H1 (cell line): ENCODE data around the gene NT5E. TPM values are rescaled to one million over a fixed set of nuclear protein-coding genes. Genes with fewer than 3 reads are reported as not detected.

Source experiments
- CTCF ChIA-PET: fragments of 300-600 bp; sonication (Branson Sonifier 250); formaldehyde crosslinking; loops from one replicate; lab custom pipeline; 2021; ENCODE audit not compliant: partially characterized antibody; lab: Charles Lee
- POLR2A ChIA-PET: fragments of 300-600 bp; sonication (Branson Sonifier 250); formaldehyde crosslinking; loops from one replicate; lab custom pipeline; 2021; ENCODE audit warnings: inconsistent platforms; ENCODE audit not compliant: partially characterized antibody; lab: Charles Lee
- DNase-seq, 2 experiments: peaks; one replicate each; pipeline versions ENCODE4 v3.0.0 to v3.0.0-alpha.2; 2010 to 2022; ENCODE audit warnings: low spot score in 2 of 2, low read depth in 1 of 2, mixed read lengths in 1 of 2
- FAIRE-seq: peaks from 2 replicates; lab custom pipeline; 2011; peaks lifted over from hg19 to GRCh38; lab: Jason Lieb, UNC
- H2AFZ ChIP-seq: 2 replicates; pipeline ENCODE4 v1.8.1; 2012; ENCODE audit warnings: low read length, inconsistent platforms
- H2AK5ac ChIP-seq: 2 replicates; pipeline ENCODE4 v1.6.1; 2013; ENCODE audit warnings: low read depth, low read length
- H2BK120ac ChIP-seq: replicated peaks from 2 replicates; pipeline ENCODE3; 2013; ENCODE audit warnings: low read depth, low read length, inconsistent platforms
- H2BK12ac ChIP-seq: 2 replicates; pipeline ENCODE4 v1.6.1; 2013; ENCODE audit warnings: low read depth, low read length
- H2BK15ac ChIP-seq: 2 replicates; pipeline ENCODE4 v1.6.1; 2013; ENCODE audit warnings: low read length
- H2BK20ac ChIP-seq: 2 replicates; pipeline ENCODE4 v1.6.1; 2013; ENCODE audit warnings: low read length
- H2BK5ac ChIP-seq: 2 replicates; pipeline ENCODE4 v1.6.1; 2013; ENCODE audit warnings: low read depth, low read length
- H3K14ac ChIP-seq: 2 replicates; pipeline ENCODE4 v1.6.1; 2013; ENCODE audit warnings: inconsistent platforms; ENCODE audit not compliant: insufficient read length
- H3K18ac ChIP-seq: 2 replicates; pipeline ENCODE4 v1.6.1; 2013; ENCODE audit warnings: low read length; ENCODE audit errors: extremely low read depth
- H3K23ac ChIP-seq: 2 replicates; pipeline ENCODE4 v1.6.1; 2013; ENCODE audit warnings: inconsistent platforms; ENCODE audit not compliant: insufficient read length
- H3K23me2 ChIP-seq: 2 replicates; pipeline ENCODE4 v1.6.1; 2013; ENCODE audit warnings: low read depth, low read length
- H3K27ac ChIP-seq: 2 replicates; pipeline ENCODE4 v1.6.1; 2011; ENCODE audit warnings: low read depth, low read length, inconsistent platforms
- H3K27me3 ChIP-seq, 4 experiments: replicated peaks in 1 of 4; 1 replicate in 1 of 4; 2 replicates in 3 of 4; pipeline versions ENCODE4 v1.6.1 to v1.8.1; 2011 to 2013; ENCODE audit warnings: low read length in 3 of 4, mild to moderate bottlenecking in 3 of 4, inconsistent platforms in 2 of 4, mixed read lengths in 2 of 4, moderate library complexity in 1 of 4; ENCODE audit not compliant: control insufficient read depth in 3 of 4, insufficient read depth in 3 of 4; ENCODE audit errors: extremely low read depth in 1 of 4
- H3K36me3 ChIP-seq, 4 experiments: 2 replicates each; pipeline versions ENCODE4 v1.6.1 to v1.8.1; 2011 to 2013; ENCODE audit warnings: mild to moderate bottlenecking in 4 of 4, low read length in 3 of 4, moderate library complexity in 2 of 4, control low read depth in 1 of 4, inconsistent platforms in 1 of 4; ENCODE audit not compliant: insufficient read depth in 4 of 4, control insufficient read depth in 2 of 4
- H3K4ac ChIP-seq: replicated peaks from 2 replicates; pipeline ENCODE3; 2013; ENCODE audit warnings: low read length, low read depth, mixed read lengths, inconsistent platforms; ENCODE audit not compliant: insufficient read length
- H3K4me1 ChIP-seq, 4 experiments: replicated peaks in 1 of 4; 1 replicate in 1 of 4; 2 replicates in 3 of 4; pipeline versions ENCODE4 v1.6.1 to v1.8.1; 2011 to 2013; ENCODE audit warnings: low read length in 3 of 4, inconsistent platforms in 2 of 4, mixed read lengths in 1 of 4; ENCODE audit not compliant: insufficient read depth in 4 of 4, control insufficient read depth in 3 of 4
- H3K4me2 ChIP-seq, 2 experiments: 2 replicates each; pipeline versions ENCODE4 v1.6.1 to v1.8.1; 2011 to 2013; ENCODE audit warnings: low read depth in 2 of 2, low read length in 2 of 2, control low read depth in 1 of 2, inconsistent platforms in 1 of 2, mild to moderate bottlenecking in 1 of 2; ENCODE audit not compliant: insufficient read depth in 1 of 2
- H3K4me3 ChIP-seq, 4 experiments: fragments of 200-600, 300-600 bp in 1 of 4; sonication (generic), shearing (Covaris generic), sonication (Bioruptor Twin) in 1 of 4; 2 replicates each; pipeline versions ENCODE4 v1.5.1 to v1.8.1; 2011 to 2016; ENCODE audit warnings: low read length in 4 of 4, low read depth in 3 of 4, control low read depth in 2 of 4, inconsistent platforms in 2 of 4, mild to moderate bottlenecking in 2 of 4, mixed read lengths in 1 of 4, moderate library complexity in 1 of 4; ENCODE audit not compliant: insufficient read depth in 2 of 4; ENCODE audit errors: extremely low read depth in 1 of 4
- H3K56ac ChIP-seq: replicated peaks from 2 replicates; pipeline ENCODE3; 2013; ENCODE audit warnings: low read depth, mild to moderate bottlenecking, mixed read lengths, low read length, inconsistent platforms; ENCODE audit not compliant: insufficient read length
- H3K79me1 ChIP-seq: 2 replicates; pipeline ENCODE4 v1.6.1; 2013; ENCODE audit warnings: low read depth, low read length, control low read depth
- H3K79me2 ChIP-seq, 2 experiments: 2 replicates each; pipeline versions ENCODE4 v1.6.1 to v1.8.1; 2012 to 2013; ENCODE audit warnings: low read length in 2 of 2, mild to moderate bottlenecking in 2 of 2, inconsistent platforms in 1 of 2; ENCODE audit not compliant: insufficient read depth in 2 of 2, control insufficient read depth in 1 of 2
- H3K9ac ChIP-seq, 4 experiments: replicated peaks in 1 of 4; 1 replicate in 1 of 4; 2 replicates in 3 of 4; pipeline versions ENCODE4 v1.6.1 to v1.8.1; 2011 to 2013; ENCODE audit warnings: low read depth in 3 of 4, low read length in 3 of 4, control low read depth in 2 of 4, mild to moderate bottlenecking in 2 of 4, moderate library complexity in 2 of 4, inconsistent platforms in 1 of 4; ENCODE audit errors: extremely low read depth in 1 of 4
- H3K9me3 ChIP-seq, 2 experiments: 2 replicates each; pipeline versions ENCODE4 v1.6.1 to v1.8.1; 2012 to 2013; ENCODE audit warnings: mild to moderate bottlenecking in 2 of 2, moderate library complexity in 2 of 2, control low read depth in 1 of 2, inconsistent platforms in 1 of 2, low read depth in 1 of 2, low read length in 1 of 2, mixed read lengths in 1 of 2; ENCODE audit not compliant: insufficient read depth in 2 of 2
- H4K20me1 ChIP-seq, 2 experiments: replicated peaks in 1 of 2; 2 replicates each; pipeline versions ENCODE3 to v1.8.1; 2011 to 2013; ENCODE audit warnings: inconsistent platforms in 2 of 2, low read length in 2 of 2, mild to moderate bottlenecking in 1 of 2; ENCODE audit not compliant: insufficient read depth in 2 of 2, control insufficient read depth in 1 of 2
- H4K5ac ChIP-seq: 2 replicates; pipeline ENCODE4 v1.6.1; 2013; ENCODE audit warnings: low read length, low read depth, mixed read lengths, inconsistent platforms; ENCODE audit not compliant: insufficient read length
- H4K8ac ChIP-seq: 2 replicates; pipeline ENCODE4 v1.8.0; 2013; ENCODE audit warnings: mild to moderate bottlenecking, moderate library complexity, low read length, inconsistent platforms; ENCODE audit not compliant: insufficient read depth; ENCODE audit errors: extremely low read depth
- H4K91ac ChIP-seq: replicated peaks from 2 replicates; pipeline ENCODE3; 2013; ENCODE audit warnings: low read length, mixed read lengths, inconsistent platforms; ENCODE audit not compliant: insufficient read length
- FOSL1 ChIP-seq: IDR thresholded peaks from 2 replicates; pipeline ENCODE4 v1.6.1; 2011; ENCODE audit warnings: mild to moderate bottlenecking, low read depth, low read length, moderate library complexity; ENCODE audit not compliant: insufficient read depth
- HDAC2 ChIP-seq, 2 experiments: fragments of 300-600 bp in 1 of 2; sonication (generic) in 1 of 2; IDR thresholded peaks; 2 replicates each; pipeline ENCODE4 v1.6.1; 2011 to 2012; ENCODE audit warnings: low read depth in 2 of 2, low read length in 2 of 2, mild to moderate bottlenecking in 2 of 2, moderate library complexity in 2 of 2, borderline replicate concordance in 1 of 2, inconsistent platforms in 1 of 2
- HDAC6 ChIP-seq: IDR thresholded peaks from one replicate; pipeline ENCODE4 v1.7.1; 2012; ENCODE audit warnings: low read depth, mild to moderate bottlenecking, inconsistent platforms, low read length, moderate library complexity
- TEAD4 ChIP-seq: IDR thresholded peaks from 2 replicates; pipeline ENCODE4 v1.6.1; 2012; ENCODE audit warnings: low read depth, low read length, inconsistent platforms, mixed read lengths
- ZNF274 ChIP-seq: IDR thresholded peaks from 2 replicates; pipeline ENCODE4 v1.7.0; 2012; ENCODE audit warnings: low read length, borderline replicate concordance; ENCODE audit errors: extremely low read depth
- WGBS, 2 experiments: shearing (Covaris generic) in 1 of 2; methylation state at CpG; one replicate each; pipeline versions ENCODE4 v1.1.6 to v1.1.7; 2013 to 2015; ENCODE audit warnings: low lambda C conversion rate in 2 of 2, mixed read lengths in 2 of 2, inconsistent platforms in 1 of 2, low coverage in 1 of 2, missing lambda C conversion rate in 1 of 2; ENCODE audit not compliant: insufficient replicate concordance in 2 of 2, insufficient coverage in 1 of 2, insufficient read length in 1 of 2; ENCODE audit errors: extremely low coverage in 1 of 2, missing lambda C conversion rate in 1 of 2; 5-methylcytosine and 5-hydroxymethylcytosine counted together
- polyA plus RNA-seq, 7 experiments: library from polyadenylated mRNA; depleted of rRNA in 3 of 7; stranded (reverse) in 5 of 7; unstranded in 2 of 7; fragments of >200 nt in 5 of 7; fragments of 200-250 nt in 2 of 7; gene quantifications; 1 replicate in 5 of 7; 2 replicates in 1 of 7; 4 replicates in 1 of 7; pipeline versions ENCODE4 v1.2.1 to v1.2.3, GENCODE V29; 2011 to 2013; ENCODE audit warnings: missing spikeins in 2 of 7, mixed read lengths in 2 of 7
- total RNA-seq: library from RNA; stranded (reverse); fragmentation: NEBNext Ultra II Directional; extraction: Animal tissue kit (Norgen Biotek cat#: 25700); gene quantifications from 2 replicates; pipeline ENCODE4 v1.2.1, GENCODE V29; 2021

NT5E gene
- total and polyA plus RNA-seq, 2 of the 8 experiments (the other 6 are each of a cell fraction or from before 2014, with no cell fraction given): 0.74 to 1.5 TPM

DNA sequence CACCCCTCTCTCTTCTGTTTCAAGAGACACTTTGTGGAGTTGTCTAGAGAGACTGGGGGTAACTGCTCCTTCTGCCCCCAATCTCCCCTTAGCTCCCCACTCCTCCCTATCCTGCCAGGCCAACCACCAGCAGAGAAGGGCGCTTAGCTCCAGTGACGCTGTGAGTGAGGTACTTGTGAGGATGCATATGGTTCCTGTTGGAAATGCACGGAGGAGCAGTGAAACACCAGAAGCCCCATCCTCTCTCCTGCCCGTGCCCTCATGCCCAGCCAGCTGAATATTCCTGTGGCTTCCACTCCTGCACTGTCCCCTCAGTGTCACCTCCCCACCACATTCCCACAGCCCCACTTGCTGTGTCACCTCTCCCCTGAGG lies 11.9 kb downstream of the NT5E start:
- Histone ChIP-seq H4K20me1 (no peaks in the 10 kb centered on the region), H2BK120ac (no peak overlapping the region), H3K18ac (no peak overlapping the region), H2BK20ac (no peak overlapping the region), H3K27me3 (no peaks in the 10 kb centered on the region), H3K4me1 (peaks cover 0 to 10% (median 3%) of the 10 kb centered on the region in 4 experiments; a peak in 4 of 7 replicates), H4K5ac (no peak overlapping the region), H3K4ac (no peak overlapping the region), H3K36me3 (no peaks in the 10 kb centered on the region), H3K23me2 (no peaks in the 10 kb centered on the region), H4K91ac (peak overlapping the region; percentile 20), H3K27ac (no peak overlapping the region), H3K9ac (no peak overlapping the region), H3K56ac (no peak overlapping the region), H3K79me2 (no peaks in the 10 kb centered on the region), H3K4me3 (no peak overlapping the region), H3K23ac (no peak overlapping the region), H2BK12ac (no peak overlapping the region), H2BK5ac (no peak overlapping the region), H2AFZ (no peak overlapping the region), H2AK5ac (no peak overlapping the region), H3K14ac (no peak overlapping the region), H3K4me2 (no peak overlapping the region), H2BK15ac (no peak overlapping the region), H4K8ac (0 out of 2 replicates have a peak overlapping the region, but pooled peaks have one; percentile 41), H3K9me3 (no peaks in the 10 kb centered on the region), H3K79me1 (no peaks in the 10 kb centered on the region)
- ChIA-PET POLR2A (interaction anchor here (1.0 to 1.5 kb wide), 2 partner anchors 9 to 217 kb away, joined by 3 to 6 read pairs; no protein-coding TSS in a partner anchor), CTCF (interaction anchor here (0.7 to 10.5 kb wide), 4 partner anchors 9 to 107 kb away, joined by 3 to 99 read pairs (median 8); no protein-coding TSS in a partner anchor)
- DNase-seq (no peak), FAIRE-seq (no peak)
- 92% methylated on average over 4 of the region's 4 CpGs; no CpG with 5 or more reads in 1 of the 2 experiments for WGBS, 2 experiments
- TF ChIP-seq TEAD4 (no peak), ZNF274 (no peak), HDAC2 (IDR thresholded peaks at IDR 0.05; ENCODE audit: borderline replicate concordance in 1 of 2, low read depth in 2 of 2, low read length in 2 of 2) (no peak), FOSL1 (no peak), HDAC6 (no peak)
